SK-N-SH treated with all-trans-retinoic acid at 6 μM for 48 hours (cell line): Measurements from ENCODE around the gene SMC6.

ENCODE experiments used
- ARNTL ChIP-seq: fragments of 450-650 bp; formaldehyde crosslinking; IDR thresholded peaks from 2 replicates; pipeline ENCODE4 v1.5.0; 2020; ENCODE audit warnings: low read depth, mild to moderate bottlenecking, moderate library complexity, borderline replicate concordance
- CSDC2 ChIP-seq: fragments of 250-450 bp; sonication (Bioruptor Pico); IDR thresholded peaks from 2 replicates; pipeline ENCODE4 v1.5.0; 2020; ENCODE audit warnings: mild to moderate bottlenecking, moderate library complexity
- GLIS3 ChIP-seq: fragments of 250-450 bp; sonication (Bioruptor Pico); IDR thresholded peaks from 2 replicates; pipeline ENCODE4 v1.5.0; 2020; ENCODE audit warnings: mild to moderate bottlenecking, moderate library complexity
- ISL1 ChIP-seq: fragments of 250-450 bp; sonication (Bioruptor Pico); IDR thresholded peaks from 2 replicates; pipeline ENCODE4 v2.1.2; 2022; ENCODE audit warnings: mild to moderate bottlenecking, moderate library complexity
- RARB ChIP-seq: fragments of 250-450 bp; sonication (Bioruptor Pico); IDR thresholded peaks from 2 replicates; pipeline ENCODE4 v1.8.0; 2021; ENCODE audit warnings: mild to moderate bottlenecking, moderate library complexity
- TOX ChIP-seq: fragments of 250-450 bp; sonication (Bioruptor Pico); IDR thresholded peaks from 2 replicates; pipeline ENCODE4 v1.8.0; 2021; ENCODE audit warnings: mild to moderate bottlenecking, moderate library complexity, borderline replicate concordance
- TSHZ2 ChIP-seq: fragments of 250-450 bp; sonication (Bioruptor Pico); IDR thresholded peaks from 2 replicates; pipeline ENCODE4 v1.5.0; 2020; ENCODE audit warnings: mild to moderate bottlenecking, moderate library complexity
- ZC3H10 ChIP-seq: fragments of 250-450 bp; sonication (Bioruptor Pico); IDR thresholded peaks from 2 replicates; pipeline ENCODE4 v1.5.1; 2021; ENCODE audit warnings: mild to moderate bottlenecking, moderate library complexity
- ZFP3 ChIP-seq: fragments of 250-450 bp; sonication (Bioruptor Pico); IDR thresholded peaks from 2 replicates; pipeline ENCODE4 v1.5.0; 2020; ENCODE audit warnings: mild to moderate bottlenecking, moderate library complexity
- ZFP30 ChIP-seq: fragments of 450-650 bp; formaldehyde crosslinking; IDR thresholded peaks from 2 replicates; pipeline ENCODE4 v1.5.0; 2022; ENCODE audit warnings: mild to moderate bottlenecking, moderate library complexity
- TF ChIP-seq, protein P1 (sequence below): fragments of 250-450 bp; sonication (Bioruptor Pico); IDR thresholded peaks from 2 replicates; pipeline ENCODE4 v1.8.0; 2020; ENCODE audit warnings: mild to moderate bottlenecking, moderate library complexity, borderline replicate concordance

DNA sequence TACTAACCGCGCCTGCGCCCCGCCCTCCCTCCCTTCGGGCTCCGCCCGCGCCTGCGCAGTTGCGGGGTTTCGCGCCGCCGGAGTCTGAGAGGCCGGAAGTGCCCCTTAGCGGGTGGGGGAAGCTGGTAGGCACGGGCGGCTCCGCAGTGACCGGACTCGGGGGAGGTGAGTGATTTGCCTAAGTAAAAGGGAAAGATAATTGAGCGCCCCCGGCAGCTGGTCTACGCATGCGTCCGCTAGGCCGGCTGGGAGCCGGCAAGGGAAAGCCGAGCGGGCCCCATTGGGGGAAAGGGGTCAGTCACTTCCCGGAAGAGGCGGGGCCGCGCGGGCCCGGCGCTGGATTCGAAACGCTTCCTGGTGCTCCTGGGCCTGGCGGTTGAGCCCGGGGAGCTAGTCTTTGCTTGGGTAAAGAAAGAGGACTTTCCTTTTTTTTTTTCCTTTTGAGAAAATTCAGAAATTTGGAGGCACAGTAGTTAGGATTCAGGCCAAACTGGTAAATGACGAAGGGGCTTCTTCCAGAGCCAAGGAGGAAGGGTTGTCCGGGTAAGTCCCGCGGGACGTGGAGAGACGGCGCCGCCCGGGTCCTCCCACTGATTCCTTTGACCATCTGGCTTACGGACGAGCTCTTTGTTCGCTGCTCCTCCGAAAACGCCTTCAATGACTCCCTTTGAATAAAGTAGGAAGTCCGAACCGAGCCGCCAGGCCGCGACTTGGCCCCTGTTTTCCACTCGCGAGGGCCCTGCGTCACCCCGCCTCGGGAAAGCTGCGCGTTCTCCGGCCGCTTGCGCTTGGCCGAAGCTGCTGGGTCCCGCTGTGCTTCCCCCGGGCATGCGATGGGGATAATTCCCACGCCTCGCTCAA lies at the start of gene SMC6, which contains the start of gene GEN1:
- TF ChIP-seq, protein P1, sequence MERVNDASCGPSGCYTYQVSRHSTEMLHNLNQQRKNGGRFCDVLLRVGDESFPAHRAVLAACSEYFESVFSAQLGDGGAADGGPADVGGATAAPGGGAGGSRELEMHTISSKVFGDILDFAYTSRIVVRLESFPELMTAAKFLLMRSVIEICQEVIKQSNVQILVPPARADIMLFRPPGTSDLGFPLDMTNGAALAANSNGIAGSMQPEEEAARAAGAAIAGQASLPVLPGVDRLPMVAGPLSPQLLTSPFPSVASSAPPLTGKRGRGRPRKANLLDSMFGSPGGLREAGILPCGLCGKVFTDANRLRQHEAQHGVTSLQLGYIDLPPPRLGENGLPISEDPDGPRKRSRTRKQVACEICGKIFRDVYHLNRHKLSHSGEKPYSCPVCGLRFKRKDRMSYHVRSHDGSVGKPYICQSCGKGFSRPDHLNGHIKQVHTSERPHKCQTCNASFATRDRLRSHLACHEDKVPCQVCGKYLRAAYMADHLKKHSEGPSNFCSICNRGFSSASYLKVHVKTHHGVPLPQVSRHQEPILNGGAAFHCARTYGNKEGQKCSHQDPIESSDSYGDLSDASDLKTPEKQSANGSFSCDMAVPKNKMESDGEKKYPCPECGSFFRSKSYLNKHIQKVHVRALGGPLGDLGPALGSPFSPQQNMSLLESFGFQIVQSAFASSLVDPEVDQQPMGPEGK (CRISPR knock-in tag), result peak; percentile 64; the same call in 1 of the 2 replicates
- no peak for TF ChIP-seq ZFP3
- TF ChIP-seq CSDC2 (CRISPR knock-in tag), result peak; percentile 36; the same call in 1 of the 2 replicates
- TF ChIP-seq ZFP30 (CRISPR knock-in tag), result no peak
- TF ChIP-seq ARNTL (CRISPR knock-in tag), result no peak
- no peak for TF ChIP-seq TOX (CRISPR knock-in tag)
- no peak for TF ChIP-seq GLIS3 (CRISPR knock-in tag)
- no peak for TF ChIP-seq RARB (CRISPR knock-in tag)
- TF ChIP-seq ISL1 (CRISPR knock-in tag), result no peak
- no peak for TF ChIP-seq ZC3H10 (CRISPR knock-in tag)
- TF ChIP-seq TSHZ2 (CRISPR knock-in tag), result no peak
